CD4-positive, alpha-beta T cell treated with Interleukin-6 at 100 ng/mL for 8 hours (primary cell): ENCODE results near the gene HOMER3.
"Not testable (repeated sequence)": the region's sequence is repeated elsewhere in the genome, so short reads cannot be mapped to it uniquely, and the experiment has no call there.

Source experiments
- DNase-seq: peaks from one replicate; pipeline ENCODE4 v3.0.0-alpha.2; 2020; ENCODE audit warnings: mixed read lengths, low spot score

Gene HOMER3

GRCh38 chr19:18952364-18953003 lies 11.5 kb upstream of the HOMER3 start:
- not testable (repeated sequence) for DNase-seq

DNA sequence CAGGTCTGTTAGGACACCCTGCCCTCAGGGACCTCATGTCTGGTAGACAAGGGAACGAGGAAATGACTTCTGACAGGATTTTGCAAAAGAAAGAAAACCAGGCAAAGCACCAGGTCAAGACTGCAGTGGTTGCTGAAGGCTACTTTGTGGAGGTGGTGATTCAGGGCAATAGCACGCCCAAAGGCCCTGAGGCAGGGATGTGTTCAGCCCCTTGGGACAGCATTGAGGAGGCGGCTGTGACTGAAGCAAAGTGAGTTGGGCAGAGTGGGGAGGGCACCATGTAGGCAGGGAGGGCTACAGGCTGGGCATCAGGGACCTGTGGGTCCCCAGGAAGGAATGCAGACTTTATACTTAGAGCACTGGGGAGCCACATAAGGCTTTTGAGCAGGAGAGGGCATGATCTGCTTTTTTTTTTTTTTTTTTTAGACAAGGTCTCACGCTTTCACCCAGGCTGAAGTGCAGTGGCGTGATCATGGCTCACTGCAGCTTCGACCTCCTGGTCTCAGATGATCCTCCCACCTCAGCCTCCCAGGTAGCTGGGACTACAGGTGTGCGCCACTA lies 10.8 kb upstream of the HOMER3 start:
- DNase-seq, result no peak

GRCh38 chr19:18949858-18950257 lies 8.8 kb upstream of the HOMER3 start:
- DNase-seq, result no peak

DNA sequence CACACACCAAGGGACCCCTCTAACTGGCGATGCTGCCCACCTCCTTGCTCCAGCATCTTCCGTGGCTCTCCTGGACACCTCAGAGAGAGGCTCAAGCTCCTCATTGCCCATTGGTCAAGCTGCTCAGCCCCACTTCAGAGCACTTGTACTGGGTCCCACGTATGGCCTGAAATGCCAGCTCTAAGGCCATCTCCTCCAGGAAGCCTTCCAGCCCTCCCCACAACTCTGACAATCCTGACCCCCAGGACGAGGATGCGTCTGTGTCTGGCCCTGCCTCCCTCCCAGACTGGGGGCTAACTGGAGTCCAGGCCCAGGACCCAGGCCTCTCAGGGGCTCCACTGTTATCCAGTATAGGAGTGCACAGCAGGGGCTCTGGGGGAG lies 7.9 kb upstream of the HOMER3 start:
- no peak for DNase-seq

DNA sequence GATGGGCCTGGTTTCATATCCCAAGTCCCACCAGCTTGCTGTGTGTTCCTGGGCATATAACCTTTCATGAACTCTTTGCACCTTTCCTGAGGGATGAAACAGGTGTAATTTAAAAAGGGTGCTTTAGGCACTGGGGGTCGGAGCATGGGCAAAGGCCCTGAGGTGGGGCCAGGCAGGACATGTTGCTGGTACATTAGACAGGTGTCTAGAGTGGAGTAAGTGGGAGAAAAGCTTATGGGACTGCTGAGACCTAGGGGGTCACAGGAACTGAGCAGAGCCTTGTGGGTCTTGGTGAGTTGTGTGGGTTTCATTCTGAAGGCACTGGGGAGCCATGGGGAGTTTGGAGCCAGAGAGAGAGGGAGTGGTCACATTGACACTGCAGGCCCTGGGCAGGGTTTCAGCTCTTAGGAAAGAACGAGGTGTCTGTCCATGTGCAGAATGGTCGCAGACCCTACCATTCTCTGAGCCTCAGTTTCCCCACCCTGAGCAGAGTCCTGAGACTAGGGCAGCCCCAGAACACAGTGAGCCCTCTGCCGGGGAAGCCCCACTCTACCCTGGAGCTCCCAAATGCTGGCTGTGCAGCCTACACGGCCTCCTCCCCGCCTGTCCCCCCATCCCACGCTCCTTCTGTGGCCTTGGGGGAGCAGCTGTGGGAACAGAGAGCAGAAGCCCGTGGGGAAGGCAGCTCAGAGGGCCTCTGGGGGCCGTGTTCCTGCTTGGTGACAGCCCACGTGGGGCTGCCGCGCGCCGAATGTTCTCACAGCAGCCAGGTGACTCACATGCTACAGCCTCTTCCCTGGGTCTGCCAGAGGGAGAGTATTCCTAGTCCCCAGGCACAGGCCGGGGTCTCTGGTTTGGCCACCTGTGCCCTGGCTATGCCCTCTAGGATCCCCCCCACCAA lies 7.3 kb upstream of the HOMER3 start:
- no peak for DNase-seq

- no peak for DNase-seq
Measured at GRCh38 chr19:18946918-18947317, 5.9 kb upstream of the HOMER3 start.

DNA sequence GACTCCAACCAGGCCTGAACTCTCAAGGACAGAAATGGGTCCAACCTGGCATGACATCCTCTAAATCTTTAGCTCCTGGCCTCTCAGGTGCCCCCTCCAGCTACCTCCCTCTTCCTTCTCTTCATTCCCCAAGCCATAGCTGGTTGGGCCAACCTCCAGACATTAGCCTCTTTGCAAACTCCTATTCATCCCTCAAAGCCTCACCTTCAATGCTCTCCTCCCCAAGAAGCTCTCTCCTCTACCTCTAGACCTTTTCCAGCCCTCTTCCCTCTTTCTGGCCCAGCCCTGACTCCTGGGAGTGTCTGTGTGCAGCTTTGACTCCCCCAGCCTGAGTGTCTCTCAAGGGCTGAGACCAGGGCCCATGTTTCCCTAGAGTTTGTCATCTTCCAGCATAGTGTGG lies 5.3 kb upstream of the HOMER3 start:
- no peak for DNase-seq

GRCh38 chr19:18945297-18945696 lies 4.3 kb upstream of the HOMER3 start:
- DNase-seq, result no peak

DNA sequence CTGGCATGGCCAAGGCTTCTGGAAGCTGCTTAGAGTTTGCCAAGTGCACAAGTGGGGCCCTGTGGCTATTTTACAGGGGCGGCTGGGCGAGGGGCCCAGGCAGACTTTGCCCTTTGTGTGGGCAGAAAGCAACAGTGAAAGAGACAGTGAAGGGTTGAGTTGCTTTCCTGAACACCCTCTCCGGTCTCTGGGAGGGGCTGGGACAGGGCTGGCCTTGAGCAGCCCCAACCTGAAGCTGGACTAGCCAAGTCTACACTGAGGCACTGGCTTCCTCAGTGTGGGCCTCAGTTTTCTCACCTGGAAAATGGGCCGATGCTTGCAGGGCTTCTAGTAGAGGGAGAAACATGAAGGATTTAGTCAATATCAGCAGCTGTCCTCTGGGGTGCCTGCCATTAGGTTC lies 2.4 kb upstream of the HOMER3 start:
- DNase-seq, result no peak

DNA sequence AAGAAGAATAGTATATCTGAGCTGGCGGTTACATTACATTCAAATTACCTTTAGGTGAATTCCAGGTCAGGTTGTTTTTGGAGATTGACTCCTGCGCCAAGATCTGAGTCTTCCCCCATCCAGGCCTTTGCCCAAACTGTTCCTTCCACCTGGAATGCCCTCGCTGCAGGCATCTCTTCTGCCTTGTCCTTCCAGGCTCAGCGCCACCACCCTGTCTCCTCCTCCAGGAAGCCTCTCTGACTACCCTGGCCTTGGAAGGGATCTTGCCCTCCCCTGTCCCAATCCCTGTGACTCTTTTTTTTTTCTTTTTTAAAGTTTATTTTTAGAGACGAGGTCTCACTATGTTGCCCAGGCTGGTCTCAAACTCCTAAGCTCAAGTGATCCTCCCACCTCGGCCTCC lies 1.7 kb upstream of the HOMER3 start:
- no peak for DNase-seq

DNA sequence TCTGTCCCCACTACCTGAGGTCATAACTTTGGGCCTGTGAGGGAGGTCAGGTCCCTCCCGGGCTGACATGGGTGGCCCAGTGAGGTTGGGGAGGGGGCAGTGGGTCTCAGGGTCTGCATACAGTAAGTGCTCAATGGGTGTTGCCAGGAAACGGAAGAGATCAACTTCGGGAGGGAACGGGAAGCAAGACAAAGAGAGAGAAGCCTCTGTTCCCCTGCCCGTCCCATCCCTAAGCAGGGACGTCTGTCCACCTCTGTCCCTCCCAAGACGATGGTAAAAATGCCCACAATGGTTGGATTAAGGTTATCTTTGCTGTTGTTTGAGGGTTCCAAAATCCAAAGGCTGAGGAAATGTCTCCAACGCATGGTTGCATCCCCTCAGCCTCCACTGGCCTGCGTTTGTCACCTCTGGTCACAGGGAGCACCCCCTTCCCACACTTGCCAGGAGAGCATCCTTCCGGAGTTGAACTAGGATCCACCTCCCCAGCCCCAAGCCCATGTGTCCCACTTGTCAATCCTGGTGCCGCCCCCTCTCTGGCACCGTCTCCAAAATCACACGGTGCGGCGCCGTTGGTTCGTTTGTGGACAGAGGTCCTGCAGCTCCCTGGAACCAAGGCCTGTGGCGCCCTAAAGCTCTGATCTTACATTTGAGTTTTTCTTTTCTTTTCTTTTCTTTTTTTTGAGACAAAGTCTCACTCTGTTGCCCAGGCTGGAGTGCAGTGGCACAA lies 774 bp upstream of the HOMER3 start:
- no peak for DNase-seq

DNA sequence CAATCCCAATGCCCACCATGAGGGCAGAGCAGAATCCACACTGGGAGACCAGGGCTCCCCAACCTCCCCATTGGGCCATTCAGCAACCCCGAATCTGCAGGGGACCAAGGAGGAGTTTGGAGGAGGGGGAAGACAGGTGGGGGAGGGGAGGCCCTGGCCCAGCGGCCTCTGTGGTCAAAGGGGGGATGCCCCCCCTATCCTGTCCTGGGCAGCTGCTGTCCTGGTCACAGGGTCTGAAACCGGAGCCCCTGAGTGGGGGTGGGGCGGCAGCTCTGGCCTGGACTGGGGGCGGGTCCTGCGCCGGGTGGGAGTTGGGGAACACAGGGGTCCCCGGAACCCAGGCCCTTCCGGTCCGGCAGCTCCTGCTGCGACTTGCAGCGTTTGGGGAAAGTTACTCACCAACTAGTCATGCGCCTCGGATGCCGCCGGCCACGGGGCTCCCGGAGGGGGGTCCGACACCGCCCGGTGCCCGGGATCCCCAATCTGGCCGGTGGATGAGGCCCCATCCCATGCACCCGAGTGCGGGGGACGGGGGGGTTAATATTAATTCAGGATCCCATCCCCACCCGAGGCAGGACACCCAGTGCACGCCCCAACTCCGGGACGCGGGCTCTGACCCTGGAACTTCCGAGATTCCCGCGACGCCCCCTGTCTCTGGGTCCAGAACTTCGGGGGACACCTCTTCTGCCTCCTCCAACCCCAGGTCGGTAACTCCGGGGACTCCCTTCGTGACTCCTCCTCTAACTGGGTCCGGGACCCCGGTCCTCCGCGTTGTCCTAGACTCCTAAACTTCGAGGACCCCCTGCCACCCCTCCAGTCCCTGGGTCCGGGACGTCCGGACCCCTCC lies 872 bp downstream of the HOMER3 start:
- no peak for DNase-seq

DNA sequence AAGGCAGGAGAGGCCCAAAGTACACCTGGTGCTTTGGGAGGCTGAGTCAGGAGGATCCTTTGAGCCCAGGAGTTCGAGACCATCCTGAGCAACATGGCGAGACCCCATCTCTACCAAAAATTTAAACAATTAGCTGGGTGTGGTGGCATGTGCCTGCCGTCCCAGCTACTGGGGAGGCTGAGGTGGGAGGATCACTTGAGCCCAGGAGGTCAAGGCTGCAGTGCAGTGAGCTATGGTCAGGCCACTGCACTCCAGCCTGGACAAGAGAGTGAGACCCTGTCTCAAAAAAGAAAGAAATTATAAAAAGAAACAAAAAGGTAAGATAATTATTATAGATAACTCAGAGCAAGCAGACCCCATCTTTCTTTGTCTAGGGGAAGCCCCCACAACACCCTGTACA lies 1.9 kb downstream of the HOMER3 start:
- DNase-seq, result no peak

- DNase-seq, result no peak
Measured at GRCh38 chr19:18933297-18933696, 7.7 kb downstream of the HOMER3 start.

DNA sequence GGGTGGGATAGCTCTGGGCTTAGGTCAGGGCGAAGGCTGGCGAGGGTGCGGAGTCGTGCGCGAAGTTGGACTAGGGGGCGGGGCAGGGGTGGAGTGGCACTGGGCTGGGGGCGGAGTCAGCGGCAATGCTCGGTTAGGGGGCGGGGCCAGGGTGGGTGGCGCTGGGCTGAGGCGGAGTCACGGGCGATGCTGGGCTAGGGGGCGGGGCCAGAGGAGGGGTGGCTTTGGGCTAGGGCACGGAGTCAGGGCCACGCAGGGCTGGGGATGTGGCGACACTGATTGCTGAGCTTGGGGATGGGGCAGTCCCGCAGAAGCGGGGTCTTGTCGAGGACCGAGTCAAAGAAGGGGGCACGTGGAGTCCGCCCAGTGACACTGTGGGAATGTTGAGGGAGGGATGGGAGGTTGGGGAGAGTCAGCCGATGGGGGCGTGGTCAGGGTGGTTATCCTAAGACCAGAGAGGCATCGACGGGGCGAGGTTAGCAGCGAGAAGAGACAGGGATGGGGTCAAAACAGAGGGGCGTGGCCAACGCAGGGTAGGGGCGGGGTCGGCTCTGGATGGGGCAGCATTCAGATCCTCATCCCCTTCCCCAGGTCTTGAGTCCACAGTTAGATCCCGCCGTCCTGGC lies 8.7 kb downstream of the HOMER3 start:
- DNase-seq, result peak; percentile 76

DNA sequence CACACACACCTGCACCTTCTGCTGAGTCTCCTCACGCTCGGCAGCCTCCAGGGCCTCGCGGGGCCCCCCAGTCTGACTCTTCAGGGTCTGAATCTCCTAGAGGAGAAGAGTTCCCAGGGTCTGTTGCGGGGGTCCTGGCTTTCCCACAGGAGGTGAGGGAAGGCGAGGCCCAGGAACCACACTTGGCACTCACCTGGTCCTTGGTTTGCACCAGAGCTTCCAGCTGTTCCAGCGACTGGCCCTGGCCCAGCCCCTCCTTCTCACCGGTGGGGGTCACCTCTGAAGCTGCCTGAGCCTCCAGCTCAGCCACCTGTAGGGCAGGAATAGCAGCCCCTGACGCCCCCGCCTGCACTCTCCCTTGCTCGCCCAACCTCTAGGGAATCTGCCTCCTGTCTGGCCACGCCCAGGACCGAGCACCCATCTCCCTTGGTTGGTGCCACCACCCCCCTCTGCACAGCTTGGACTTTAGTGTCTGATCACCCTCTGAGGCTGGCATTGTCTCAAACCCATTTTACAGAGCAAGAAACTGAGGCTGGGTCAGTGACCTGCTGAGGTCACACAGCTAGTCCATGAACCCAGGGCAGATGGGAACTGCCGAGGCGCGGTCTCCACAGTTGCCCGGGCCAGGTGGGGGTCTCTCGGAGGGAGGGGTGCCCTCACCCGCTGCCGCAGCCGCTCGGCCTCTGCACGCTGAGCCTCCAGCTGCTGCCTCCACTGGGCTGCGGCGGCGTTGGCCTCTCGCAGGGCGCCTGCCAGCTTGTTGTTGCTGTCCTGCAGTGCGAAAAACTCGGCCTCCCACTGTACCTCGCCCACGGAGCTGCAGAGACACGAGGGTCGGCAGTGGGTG lies 9.5 kb downstream of the HOMER3 start:
- DNase-seq, result no peak

GRCh38 chr19:18929311-18929710 lies 11.7 kb downstream of the HOMER3 start:
- DNase-seq, result no peak

DNA sequence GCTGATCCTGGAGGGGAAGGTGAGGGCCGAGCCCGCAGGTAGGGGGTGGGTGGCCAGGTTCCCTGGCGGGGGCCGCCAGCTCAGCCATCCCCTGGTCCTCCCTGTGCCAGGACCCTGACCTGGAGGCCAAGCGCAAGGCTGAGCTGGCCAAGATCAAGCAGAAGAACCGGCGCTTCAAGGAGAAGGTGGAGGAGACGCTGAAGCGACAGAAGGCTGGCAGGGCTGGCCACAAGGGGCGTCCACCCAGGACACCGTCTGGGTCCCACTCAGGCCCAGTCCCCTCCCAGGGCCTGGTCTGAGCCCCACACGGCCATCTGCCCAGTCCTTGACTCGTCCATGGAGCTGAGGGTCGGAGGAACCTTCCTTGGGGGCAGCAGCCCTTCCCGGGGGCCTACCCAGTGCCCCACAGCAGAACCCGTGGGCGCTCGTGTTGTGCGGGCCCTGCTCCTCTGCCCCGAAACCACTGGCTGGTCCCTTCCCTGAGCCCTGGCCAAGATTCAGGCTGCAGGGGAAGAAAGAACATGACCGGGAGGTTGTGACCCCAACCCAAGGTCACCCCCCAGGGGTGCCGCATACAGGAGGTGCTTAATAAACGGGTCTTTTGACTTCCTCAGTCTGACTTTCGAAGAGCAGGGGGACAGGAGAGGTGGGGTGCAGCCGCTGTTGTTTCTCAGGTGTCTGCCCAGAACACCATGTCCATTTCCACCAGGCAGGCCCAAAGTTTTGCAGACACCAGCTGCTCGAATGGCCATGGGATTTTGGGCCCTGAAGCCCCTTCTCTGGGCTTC lies 12.8 kb downstream of the HOMER3 start:
- no peak for DNase-seq

GRCh38 chr19:18924684-18925213 lies 16.3 kb downstream of the HOMER3 start:
- no peak for DNase-seq
